Stimulated activated CD4-positive, alpha-beta T cell treated with anti-CD3 and anti-CD28 coated beads, TNF-alpha, amount 100 ng/mL, for 1 hour (primary cell): ENCODE results near the gene GRB7.
"Not testable (repeated sequence)": the region's sequence is repeated elsewhere in the genome, so short reads cannot be mapped to it uniquely, and the experiment has no call there.

Source experiments
- DNase-seq, 3 donors: peaks; one replicate each; pipeline ENCODE4 v3.0.0-alpha.2; 2020; ENCODE audit warnings: low read depth in 3 of 3, low spot score in 1 of 3

The GRB7 gene

DNA sequence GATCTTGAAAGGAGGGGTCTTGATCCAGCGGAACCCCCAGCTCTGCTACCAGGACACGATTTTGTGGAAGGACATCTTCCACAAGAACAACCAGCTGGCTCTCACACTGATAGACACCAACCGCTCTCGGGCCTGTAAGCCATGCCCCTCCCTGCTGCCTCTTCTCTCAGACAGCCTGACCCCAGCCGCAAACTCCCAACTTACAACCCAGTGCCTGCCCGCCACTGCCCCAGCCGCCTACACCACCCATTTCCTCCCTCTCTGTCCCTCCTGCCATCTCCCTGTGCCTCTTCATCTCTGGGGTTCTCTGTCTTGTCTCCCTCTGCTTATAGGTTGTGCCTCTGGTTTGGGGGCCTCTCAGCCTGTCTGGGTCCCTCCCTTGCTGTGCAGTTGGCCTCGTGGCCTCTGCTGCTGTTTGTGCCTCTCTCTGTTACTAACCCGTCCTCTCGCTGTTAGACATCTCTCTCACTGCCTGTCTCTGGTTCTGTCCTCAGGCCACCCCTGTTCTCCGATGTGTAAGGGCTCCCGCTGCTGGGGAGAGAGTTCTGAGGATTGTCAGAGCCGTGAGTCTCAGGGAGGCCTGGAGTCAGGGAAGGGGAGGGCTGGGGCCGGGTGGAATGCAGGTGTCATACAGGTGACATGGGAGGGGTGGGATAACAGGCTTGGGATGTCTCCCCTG lies 28.3 kb upstream of the GRB7 start:
- no peak for DNase-seq

DNA sequence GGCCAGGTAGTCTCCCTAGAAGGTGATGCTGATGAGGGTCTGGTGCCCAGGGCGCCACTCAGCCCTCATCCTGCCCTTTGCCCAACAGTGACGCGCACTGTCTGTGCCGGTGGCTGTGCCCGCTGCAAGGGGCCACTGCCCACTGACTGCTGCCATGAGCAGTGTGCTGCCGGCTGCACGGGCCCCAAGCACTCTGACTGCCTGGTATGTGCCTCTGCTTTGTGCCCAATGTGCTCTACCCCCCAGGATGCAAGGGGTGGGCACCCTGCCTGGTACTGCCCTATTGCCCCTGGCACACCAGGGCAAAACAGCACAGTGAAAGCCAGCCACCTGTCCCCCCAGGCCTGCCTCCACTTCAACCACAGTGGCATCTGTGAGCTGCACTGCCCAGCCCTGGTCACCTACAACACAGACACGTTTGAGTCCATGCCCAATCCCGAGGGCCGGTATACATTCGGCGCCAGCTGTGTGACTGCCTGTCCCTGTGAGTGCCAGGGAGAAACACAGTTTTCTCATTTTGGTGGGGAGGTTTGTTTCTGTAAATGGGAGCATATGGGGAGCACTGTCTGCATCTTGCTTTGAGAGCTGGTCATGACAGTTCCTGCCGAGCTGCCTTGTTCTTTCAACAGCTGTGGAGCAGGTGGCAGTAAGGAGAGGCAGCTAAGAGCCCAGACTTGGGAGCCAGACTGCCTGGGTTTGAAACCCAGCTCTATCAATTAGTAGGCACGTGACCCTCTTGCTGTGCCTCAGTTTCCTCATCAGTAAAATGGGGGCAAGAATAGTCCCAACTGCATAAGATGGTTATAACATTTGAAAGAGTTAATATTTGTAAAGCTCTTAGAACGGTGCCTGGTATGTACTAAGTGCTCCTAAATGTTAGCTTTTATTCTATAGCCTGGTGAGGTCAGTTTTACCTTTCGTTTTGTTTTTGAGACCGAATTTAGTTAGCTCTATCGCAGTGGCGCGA lies 27.5 kb upstream of the GRB7 start:
- no peak for DNase-seq

DNA sequence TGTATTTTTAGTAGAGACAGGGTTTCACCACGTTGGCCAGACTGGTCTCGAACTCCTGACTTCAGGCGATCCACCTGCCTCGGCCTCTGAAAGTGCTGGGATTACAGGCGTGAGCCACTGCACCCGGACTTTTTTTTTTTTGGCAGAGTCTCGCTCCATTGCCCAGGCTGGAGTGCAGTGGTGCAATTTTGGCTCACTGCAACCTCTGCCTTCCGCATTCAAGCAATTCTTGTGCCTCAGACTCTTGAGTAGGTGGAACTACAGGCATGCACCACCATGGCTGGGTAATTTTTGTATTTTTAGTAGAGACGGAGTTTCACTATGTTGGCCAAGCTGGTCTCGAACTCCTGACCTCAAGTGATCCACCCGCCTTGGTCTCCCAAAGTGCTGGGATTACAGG lies 26.7 kb upstream of the GRB7 start:
- not testable (repeated sequence) for DNase-seq

DNA sequence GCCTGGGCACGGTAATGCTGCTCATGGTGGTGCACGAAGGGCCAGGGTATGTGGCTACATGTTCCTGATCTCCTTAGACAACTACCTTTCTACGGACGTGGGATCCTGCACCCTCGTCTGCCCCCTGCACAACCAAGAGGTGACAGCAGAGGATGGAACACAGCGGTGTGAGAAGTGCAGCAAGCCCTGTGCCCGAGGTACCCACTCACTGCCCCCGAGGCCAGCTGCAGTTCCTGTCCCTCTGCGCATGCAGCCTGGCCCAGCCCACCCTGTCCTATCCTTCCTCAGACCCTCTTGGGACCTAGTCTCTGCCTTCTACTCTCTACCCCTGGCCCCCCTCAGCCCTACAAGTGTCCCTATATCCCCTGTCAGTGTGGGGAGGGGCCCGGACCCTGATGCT lies 25.9 kb upstream of the GRB7 start:
- no peak for DNase-seq

DNA sequence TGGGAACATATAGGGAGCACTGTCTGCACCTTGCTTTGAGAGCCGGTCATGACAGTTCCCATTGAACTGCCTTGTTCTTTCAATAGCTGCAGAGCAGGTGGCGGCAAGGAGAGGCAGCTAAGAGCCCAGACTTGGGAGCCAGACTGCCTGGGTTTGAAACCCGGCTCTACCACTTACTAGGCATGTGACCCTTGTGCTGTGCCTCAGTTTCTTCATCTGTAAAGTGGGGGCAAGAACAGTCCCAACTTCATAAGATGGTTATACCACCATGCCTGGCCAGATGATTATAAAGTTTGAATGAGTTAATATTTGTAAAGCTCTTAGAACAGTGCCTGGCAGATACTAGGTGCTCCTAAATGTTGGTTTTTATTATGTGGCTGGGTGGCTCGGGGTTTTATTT lies 23.5 kb upstream of the GRB7 start:
- no peak for DNase-seq

DNA sequence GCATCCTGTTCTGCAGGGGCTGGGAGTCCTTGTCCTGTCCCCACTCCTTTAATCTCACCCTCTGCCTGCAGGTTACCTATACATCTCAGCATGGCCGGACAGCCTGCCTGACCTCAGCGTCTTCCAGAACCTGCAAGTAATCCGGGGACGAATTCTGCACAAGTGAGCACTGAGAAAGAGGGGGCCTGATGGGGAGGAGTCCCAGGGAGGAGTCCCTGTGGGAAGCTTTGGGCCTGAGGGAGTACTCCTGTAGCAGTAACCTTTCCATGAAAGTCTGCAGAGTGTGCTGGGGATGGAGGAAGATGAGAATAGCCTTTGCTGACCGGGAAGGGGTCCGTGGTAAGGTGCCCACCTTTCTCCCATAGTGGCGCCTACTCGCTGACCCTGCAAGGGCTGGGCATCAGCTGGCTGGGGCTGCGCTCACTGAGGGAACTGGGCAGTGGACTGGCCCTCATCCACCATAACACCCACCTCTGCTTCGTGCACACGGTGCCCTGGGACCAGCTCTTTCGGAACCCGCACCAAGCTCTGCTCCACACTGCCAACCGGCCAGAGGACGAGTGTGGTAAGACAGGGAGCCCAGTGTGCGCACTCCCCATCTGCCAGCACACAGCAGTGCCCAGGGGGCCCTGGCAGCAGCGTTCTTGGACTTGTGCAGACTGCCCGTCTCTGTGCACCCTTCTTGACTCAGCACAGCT lies 22.2 kb upstream of the GRB7 start:
- DNase-seq = no peak

DNA sequence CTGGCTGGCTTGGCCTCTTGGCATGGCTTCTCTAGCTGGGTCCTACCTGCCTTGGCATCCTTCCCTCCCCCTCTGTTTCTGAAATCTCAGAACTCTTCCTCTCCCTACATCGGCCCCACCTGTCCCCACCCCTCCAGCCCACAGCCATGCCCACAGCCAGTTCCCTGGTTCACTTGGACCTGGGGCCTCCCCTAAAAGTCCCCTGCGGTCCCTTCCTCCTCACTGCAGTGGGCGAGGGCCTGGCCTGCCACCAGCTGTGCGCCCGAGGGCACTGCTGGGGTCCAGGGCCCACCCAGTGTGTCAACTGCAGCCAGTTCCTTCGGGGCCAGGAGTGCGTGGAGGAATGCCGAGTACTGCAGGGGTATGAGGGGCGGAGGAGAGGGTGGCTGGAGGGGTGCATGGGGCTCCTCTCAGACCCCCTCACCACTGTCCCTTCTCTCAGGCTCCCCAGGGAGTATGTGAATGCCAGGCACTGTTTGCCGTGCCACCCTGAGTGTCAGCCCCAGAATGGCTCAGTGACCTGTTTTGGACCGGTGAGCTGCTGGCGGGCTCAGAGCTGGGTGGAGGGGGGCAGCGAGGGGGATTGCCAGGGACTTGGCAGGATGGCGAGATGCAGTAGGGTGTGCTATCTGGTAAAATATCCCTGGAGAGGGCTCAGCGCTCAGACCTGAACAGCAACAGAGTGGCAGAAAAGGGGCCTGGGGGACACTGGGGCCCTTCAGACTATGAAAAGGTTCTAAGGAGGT lies 21.5 kb upstream of the GRB7 start:
- no peak for DNase-seq

DNA sequence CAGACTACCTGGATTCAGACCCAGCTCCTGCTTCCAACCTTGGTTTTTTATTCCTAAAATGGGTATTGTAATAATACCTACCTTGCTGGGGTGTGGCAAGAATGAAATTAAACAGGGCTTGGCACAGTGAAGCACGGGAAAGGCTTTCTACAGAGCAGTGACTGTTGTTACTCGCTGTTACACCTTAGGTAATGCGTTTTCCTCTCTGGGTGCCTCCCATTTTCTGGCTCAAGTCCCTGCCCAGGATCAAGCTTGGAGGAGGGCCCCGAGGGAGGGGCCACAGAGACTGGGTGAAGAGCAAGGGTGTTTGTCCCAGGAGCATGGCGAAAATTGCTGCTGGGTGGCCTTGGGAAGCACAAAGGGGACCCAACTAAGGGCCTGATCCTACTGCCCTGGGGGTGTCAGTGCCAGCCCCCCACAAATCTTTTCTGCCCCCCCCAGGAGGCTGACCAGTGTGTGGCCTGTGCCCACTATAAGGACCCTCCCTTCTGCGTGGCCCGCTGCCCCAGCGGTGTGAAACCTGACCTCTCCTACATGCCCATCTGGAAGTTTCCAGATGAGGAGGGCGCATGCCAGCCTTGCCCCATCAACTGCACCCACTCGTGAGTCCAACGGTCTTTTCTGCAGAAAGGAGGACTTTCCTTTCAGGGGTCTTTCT lies 20.7 kb upstream of the GRB7 start:
- DNase-seq = no peak

DNA sequence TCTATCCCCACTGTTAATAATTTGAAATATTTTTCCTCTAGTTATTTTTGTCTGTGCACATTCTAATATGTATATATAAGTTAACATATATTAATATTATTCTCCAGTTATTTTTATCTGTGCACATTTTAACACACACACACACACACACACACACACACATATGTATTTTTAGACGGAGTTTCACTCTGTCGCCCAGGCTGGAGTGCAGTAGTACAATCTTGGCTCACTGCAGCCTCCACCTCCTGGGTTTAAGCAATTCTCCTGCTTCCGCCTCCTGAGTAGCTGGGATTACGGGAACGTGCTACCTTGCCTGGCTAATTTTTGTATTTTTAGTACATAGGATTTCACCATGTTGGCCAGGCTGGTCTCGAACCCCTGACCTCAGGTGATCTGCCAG lies 20.1 kb upstream of the GRB7 start:
- no peak for DNase-seq

DNA sequence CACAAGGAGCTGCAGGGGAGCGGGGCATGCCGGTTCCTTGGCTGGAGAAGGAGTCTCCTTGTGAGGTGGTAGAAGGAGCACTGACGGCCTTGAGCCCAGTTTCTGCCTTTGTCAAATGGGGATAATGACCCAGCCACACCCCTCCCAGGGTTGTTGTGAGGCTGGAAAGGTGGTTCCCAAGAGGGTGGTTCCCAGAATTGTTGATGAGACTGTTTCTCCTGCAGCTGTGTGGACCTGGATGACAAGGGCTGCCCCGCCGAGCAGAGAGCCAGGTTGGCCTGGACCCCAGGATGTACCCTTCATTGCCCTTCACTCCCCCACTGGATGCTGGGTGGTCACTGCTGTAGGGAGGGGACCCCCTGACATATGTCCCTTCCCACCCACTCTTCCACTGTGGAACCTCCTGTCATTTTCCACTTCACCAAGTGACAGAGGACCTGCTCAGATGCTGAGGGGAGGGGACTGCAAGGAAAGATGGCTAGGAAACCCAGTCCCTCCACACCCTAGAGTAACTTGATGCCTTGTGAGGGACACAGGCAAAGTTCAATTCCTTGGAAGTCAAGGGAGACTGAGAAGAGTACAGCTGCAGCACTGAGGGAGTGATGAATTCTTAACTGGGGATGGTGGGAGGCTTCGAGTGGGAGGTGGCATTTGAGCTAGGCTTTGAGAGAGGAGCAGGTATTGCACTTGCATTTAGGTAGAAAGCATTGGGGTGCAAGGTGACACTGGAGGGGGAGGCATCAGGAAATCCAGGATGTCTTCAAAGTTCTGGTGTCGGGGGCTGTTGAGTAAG lies 18.0 kb upstream of the GRB7 start:
- no peak for DNase-seq

DNA sequence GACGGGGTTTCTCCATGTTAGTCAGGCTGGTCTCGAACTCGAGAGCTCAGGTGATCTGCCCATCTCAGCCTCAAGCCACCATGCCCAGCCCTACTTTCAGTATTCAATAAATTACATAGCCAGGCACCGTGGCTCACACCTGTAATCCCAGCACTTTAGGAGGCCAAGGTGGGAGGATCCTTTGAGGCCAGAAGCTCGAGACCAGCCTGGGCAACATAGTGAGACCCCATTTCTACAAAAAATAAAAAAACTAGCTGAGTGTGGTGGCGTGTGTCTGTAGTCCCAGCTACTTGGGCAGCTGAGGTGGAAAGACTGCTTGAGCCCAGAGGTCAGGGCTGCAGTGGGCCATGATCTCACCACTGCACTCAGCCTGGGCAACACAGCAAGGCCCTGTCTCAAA lies 15.6 kb upstream of the GRB7 start:
- no peak for DNase-seq

DNA sequence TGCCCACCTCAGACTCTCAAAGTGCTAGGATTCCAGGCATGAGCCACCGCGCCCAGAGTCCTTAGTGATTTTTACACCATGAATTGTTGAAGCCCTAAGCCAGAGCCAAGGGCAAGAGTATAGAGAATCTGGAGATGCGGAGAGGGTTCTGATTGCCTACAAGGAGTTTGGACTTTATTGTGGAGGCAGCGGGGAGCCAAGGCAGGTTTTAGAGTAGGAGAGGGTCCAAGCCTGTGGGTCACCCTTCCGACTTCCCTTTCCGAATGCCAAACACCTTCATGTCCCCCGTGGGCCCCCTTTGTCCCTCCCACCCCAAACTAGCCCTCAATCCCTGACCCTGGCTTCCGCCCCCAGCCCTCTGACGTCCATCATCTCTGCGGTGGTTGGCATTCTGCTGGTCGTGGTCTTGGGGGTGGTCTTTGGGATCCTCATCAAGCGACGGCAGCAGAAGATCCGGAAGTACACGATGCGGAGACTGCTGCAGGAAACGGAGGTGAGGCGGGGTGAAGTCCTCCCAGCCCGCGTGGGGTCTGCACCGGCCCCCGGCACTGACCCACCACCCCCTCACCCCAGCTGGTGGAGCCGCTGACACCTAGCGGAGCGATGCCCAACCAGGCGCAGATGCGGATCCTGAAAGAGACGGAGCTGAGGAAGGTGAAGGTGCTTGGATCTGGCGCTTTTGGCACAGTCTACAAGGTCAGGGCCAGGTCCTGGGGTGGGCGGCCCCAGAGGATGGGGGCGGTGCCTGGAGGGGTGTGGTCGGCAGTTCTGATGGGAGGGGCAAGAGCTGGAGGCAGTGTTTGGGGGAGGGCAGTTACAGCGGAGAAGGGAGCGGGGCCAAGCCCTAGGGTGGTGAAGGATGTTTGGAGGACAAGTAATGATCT lies 14.5 kb upstream of the GRB7 start:
- DNase-seq = no peak

DNA sequence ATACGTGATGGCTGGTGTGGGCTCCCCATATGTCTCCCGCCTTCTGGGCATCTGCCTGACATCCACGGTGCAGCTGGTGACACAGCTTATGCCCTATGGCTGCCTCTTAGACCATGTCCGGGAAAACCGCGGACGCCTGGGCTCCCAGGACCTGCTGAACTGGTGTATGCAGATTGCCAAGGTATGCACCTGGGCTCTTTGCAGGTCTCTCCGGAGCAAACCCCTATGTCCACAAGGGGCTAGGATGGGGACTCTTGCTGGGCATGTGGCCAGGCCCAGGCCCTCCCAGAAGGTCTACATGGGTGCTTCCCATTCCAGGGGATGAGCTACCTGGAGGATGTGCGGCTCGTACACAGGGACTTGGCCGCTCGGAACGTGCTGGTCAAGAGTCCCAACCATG lies 13.0 kb upstream of the GRB7 start:
- DNase-seq = no peak

DNA sequence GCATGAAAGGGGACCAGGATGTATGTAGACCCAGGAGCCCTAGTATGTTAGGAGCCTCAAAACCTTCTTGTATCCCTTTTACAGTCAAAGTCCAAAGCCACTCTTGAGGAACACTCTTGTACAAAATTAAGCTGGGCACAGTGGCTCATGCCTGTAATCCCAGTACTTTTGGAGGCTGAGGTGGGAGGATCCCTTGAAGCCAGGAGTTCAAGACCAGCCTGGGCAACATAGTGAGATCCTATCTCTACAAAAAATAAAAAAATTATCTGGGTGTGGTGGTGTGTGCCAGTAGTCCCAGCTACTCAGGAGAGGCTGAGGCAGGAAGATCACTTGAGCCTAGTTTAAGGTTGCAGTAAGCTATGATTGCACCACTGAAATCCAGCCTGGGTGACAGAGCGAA lies 11.8 kb upstream of the GRB7 start:
- DNase-seq = not testable (repeated sequence)

DNA sequence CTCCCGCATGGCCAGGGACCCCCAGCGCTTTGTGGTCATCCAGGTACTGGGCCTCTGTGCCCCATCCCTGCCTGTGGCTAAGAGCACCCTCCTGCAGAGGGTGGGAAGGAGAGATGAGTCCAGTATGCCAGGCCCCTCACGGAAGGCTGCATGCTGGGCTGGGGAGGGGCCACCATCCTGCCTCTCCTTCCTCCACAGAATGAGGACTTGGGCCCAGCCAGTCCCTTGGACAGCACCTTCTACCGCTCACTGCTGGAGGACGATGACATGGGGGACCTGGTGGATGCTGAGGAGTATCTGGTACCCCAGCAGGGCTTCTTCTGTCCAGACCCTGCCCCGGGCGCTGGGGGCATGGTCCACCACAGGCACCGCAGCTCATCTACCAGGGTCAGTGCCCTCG lies 11.1 kb upstream of the GRB7 start:
- no peak for DNase-seq

DNA sequence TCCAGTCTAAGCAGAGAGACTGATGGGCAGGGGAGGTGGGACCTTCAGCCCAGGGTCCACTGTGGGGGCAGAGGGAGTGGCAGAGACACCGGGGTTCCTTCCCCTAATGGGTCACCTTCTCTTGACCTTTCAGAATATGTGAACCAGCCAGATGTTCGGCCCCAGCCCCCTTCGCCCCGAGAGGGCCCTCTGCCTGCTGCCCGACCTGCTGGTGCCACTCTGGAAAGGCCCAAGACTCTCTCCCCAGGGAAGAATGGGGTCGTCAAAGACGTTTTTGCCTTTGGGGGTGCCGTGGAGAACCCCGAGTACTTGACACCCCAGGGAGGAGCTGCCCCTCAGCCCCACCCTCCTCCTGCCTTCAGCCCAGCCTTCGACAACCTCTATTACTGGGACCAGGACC lies 10.2 kb upstream of the GRB7 start:
- DNase-seq = no peak

DNA sequence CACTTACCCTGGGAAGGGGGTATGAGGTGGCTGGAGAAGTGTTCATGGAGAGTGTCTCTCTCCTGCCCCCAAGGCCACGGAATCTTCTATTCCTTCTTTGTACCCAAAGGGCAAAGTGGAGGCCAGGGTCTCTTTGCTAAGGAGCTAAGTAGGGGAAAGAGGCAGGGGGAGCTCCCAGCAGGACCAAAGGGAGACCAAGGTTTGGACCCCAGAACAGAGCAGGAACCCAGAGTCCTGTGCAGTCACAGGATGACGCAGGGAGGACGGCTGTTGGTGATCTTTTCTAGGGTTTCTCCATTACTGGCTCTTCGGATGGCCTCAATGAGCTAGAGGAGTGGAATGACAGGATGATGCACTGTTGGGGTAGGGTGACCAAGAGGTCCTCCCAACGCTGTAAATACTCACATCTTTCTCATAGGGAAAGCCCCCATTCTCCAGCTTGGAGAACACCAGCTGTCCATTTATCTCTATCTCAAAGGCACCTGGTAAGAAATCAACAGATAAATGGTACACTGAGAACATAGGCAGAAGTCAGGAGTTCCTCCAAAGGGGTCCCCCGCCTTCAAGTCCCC lies 8.4 kb upstream of the GRB7 start:
- no peak for DNase-seq

DNA sequence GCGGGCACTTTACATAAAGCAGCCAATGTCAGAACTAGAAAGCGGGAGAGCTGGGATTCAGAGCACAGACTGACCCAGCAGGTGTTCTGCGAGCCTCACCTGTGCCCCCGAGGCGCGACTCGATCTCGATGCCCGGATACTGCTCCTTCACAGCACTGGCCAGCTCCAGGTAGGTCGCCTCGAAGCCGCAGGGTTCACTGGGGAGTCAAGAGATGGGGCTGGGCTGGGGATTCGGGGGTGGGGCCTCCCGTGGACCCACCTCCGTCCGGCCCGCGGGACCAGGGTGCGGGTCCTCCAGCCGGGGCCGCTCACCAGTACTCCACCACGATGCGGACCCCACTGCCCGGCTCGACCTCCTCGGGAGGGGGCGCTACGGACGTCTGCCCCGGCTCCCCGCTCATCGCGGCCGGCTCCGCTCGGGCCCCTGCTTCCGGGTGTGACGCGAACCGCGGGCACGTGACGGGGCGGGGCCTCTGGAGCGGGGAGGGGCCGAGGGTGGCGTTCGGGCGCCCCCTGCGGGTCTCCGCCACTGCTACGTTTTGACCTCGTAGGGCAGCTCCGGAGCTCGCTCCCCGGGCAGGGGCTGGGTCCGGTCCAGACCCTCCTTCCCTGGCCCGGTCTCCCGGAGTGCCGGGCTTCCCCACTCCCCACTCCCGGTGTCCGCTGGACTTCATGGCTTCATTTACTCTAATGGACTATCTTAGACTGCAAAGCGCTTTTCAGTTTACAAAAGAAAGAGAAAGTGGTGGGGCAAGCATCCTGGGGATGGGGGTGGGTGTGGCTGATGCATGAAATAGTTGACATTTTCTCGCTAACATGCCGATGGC lies 7.4 kb upstream of the GRB7 start, which contains the start of gene MIEN1:
TSS of gene MIEN1 (minus strand) at position 438 of the 827 bp plus-strand sequence. CDS start at position 401, 37 bp downstream.
- DNase-seq = peak; percentile 83 to 97 (median 91)
